ENCODE data around the gene ALG1L2.
A peak's percentile ranks its signal among the peaks of the same experiment; 100 is the strongest.
"Not testable (repeated sequence)": the region's sequence is repeated elsewhere in the genome, so short reads cannot be mapped to it uniquely, and the experiment has no call there.

ALG1L2 gene

DNA sequence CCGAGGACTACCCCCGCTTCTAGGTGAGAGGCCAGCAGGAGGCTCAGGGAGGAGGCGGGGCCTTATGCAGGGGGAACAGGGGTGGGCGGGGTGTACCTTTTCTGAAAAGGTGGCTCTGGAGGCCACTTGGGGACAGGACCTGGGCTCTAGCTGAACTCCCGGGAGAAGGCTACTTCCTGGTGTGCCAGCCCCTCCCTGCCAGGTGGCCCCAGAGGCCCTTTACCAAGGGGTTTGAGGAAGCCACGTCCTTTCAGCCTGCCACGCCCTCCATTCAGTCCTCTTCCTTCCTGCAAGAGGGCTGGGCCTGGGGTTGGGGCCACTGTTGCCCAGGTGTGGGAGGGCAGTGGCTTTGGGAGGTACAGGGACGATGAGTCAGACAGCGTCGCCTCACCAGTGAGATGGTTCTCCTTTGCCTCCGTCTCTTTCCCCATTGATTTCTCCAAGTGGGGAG is 12.9 kb downstream of the ALG1L2 start:
- DNase-seq, result not testable (repeated sequence)

DNA sequence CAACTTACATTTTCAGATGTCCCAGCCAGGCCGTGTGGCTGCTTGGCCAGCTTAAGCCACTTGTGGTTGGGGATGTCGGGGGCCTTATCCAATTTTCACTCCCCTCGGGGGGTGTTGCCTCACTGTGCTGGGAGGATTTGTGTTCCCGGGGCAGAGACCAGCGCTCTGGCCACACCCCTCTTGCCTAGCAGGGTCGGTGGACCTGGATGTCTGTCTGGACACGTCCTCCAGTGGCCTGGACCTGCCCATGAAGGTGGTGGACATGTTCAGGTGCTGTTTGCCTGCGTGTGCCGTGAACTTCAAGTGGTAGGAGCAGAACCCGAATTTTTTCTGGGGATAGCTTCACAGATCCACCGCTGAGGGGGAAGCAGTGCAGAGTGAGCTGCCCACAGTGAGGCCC is 14.2 kb downstream of the ALG1L2 start:
- DNase-seq, result not testable (repeated sequence)

DNA sequence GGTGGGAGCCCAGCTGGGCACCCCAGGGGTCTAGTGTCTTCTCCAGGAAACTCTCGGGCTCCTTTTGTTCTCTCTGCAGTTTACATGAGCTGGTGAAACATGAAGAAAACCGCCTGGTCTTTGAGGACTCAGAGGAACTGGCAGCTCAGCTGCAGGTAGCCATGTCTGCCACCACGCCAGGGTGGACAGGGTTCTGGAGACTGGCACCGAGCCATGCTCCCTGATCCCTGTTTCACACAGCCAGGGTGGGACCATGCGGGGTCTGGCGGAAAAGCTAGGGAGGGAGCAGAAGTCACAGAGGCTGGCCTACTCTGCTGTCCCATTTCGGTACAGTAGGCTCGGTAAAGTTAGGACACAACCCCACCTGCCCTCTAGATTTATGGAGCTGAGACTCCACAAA is 15.5 kb downstream of the ALG1L2 start:
- DNase-seq, result not testable (repeated sequence)

DNA sequence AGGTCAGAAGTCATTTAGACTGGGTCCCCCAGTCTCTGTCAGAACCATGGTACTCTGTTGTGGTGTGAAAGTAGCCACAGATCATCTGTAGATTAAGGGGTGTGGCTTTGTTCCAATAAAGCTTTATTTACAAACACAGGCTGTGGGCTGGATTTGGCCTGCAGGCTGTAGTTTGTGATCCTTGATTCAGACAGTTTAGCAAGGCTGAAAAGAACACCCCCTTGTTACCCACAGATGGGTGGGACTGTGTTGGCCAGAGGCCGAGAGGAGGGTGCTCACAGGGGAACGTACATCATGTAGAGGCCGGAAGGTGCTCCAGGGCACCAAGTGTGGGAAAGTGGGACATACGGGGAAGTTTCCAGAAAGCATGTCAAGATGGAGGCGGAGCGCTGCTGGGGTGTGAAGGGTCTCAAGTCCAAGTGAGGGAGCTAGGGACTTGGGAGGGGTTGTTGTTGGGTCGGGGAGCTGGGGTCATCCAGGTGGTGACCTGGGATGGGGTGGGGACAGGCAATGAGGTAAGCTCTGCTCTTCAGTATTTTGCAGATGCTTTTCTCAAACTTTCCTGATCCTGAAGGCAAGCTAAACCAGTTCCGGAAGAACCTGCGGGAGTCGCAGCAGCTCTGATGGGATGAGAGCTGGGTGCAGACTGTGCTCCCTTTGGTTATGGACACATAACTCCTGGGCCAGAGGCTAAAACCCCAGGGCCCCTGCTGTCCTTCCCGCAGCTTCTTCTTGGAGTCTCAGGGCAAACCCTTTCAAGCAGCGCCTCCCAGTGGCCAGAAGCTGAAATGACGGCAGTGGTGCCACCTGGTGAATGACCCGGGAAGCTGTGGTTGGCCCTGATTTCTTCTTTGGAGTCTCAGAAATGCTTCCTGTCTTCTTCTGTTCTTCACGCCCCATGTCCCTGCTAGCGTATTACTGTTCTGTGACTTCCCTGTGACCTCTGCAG is 16.3 kb downstream of the ALG1L2 start:
- DNase-seq, result peak; percentile 11

DNA sequence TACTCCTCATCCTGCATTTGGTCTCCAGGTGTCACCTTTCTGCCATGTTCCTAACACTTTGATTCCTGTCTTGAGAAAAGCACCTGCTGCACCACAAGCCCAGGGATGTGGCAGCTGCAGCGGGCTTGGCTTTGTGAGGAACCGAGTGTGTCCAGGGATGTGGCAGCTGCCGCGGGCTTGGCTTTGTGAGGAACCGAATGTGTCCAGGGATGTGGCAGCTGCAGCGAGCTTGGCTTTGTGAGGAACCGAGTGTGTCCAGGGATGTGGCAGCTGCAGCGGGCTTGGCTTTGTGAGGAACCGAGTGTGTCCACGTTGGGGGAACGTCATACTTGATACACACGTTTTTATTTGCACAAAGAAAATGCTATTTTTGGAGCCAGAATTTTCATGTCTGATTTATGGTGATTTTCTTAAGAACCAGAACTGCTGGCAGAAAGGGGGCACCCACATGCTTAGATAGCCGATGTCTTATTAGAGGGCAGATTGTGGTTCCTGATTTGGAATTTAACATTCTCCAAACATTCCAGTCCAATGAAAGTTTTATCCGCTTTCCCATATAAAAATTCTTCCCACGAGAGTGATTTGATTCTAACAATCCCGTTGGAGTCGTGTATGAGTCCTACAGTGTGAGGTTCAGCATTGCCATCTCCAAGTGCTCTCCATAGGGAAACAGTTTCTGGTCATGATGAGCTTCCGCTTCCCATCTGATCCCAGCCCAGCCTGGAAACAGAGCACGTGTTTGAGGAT is 17.2 kb downstream of the ALG1L2 start:
- not testable (repeated sequence) for DNase-seq

DNA sequence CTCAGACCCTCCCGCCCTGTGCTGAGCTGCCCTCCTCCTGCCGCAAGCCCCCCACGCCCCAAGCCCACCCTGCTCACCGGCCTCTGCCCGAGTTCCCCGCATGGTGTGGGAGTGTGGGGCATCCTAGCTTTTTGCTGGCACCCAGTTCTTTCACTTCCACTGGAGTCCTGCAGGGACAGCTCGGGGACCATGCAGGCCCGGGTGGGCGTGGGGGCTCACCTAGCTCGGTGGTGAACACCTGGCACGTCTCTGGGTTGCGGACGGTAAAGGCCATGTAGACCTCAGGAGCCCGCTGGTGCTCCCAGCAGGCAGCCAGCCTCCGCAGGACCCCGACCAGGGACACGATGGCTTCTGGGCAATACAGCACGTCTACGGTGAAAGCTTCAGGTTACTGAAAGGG is 20.9 kb downstream of the ALG1L2 start:
- not testable (repeated sequence) for DNase-seq

DNA sequence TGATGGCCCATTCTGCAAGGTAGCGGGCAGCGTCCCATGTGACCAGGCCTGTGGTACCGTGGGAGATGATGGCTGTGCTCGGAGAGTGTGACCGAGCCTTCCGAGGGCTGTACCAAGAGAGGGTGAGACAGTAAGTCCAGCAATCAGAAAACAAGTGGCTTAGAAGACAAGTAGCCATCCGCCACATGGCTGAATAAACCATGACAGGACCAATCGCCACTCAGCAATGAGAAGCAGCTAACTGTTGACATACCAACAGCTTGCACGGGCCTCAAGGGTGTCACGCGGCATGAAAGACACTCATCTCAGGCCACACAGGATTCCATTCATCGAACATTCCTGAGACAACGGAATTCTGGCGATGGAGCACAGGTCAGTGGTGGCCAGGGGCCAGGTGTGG is 22.6 kb downstream of the ALG1L2 start:
- not testable (repeated sequence) for DNase-seq

DNA sequence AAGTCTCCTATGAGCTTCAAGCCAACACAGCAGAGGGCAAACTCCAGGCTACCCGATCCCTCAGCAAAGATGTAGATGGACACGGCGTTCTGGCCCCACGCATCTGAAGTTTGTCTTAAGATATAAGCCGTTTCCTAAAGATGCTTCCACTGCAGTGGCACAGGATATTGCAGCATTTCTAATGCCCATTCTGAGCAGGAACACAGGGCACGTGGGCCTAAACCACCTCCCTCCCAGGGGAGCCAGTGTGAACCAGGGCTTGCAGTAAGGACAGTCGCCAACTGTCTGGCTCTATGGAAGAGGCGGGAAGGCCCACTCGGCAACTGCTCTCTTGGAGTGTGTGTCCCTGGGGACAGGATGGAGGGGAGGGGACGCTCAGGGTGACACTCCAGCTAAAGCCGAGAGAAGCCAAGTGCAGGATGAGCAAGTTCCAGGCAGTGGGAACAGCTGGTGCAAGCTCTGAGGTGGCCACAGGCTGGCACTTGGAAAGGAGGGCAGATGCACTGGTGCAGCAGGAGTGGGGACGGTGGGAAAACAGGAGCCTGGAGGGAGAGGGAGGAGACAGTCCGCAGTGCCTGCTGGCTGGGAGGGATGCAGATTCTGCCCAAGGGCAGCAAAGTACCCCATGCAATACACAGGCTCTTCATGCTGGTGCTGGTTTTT is 25.8 kb downstream of the ALG1L2 start:
- not testable (repeated sequence) for DNase-seq

DNA sequence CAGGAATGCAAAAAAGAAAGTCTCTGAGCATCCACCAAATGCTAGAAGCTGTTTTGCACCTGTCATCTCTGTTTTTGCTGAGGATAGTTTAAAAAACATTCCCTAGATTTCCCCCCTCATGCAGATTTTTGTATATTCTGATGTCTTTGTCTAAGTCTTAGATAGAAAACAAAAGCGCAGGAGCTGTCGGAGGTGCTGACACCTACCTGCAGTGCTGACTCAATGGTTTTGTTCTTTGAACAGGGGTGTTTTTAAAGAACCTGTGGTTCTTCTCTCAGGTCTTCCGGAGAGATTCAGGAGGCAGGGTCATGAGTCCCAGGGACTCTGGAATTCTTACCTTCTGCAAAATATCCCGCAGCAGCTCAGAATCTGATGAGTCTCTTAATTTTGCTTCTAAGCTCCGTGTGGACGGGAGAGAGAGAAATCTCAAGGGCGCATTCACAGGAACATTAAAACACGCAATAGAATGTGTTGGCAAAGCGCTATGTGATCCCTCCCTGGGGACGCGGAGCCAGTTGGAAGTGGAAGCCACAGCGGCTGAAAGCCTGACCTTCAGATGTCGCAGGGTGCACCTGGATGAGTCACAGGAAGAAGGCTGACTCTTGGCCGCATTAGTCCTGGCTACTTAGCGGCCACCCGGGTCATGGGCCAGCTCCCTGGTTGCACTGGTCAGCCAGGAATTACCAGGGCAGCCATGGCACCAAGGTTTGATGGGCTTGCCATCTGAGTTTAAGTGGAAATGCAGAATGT is 27.4 kb downstream of the ALG1L2 start:
- not testable (repeated sequence) for DNase-seq

DNA sequence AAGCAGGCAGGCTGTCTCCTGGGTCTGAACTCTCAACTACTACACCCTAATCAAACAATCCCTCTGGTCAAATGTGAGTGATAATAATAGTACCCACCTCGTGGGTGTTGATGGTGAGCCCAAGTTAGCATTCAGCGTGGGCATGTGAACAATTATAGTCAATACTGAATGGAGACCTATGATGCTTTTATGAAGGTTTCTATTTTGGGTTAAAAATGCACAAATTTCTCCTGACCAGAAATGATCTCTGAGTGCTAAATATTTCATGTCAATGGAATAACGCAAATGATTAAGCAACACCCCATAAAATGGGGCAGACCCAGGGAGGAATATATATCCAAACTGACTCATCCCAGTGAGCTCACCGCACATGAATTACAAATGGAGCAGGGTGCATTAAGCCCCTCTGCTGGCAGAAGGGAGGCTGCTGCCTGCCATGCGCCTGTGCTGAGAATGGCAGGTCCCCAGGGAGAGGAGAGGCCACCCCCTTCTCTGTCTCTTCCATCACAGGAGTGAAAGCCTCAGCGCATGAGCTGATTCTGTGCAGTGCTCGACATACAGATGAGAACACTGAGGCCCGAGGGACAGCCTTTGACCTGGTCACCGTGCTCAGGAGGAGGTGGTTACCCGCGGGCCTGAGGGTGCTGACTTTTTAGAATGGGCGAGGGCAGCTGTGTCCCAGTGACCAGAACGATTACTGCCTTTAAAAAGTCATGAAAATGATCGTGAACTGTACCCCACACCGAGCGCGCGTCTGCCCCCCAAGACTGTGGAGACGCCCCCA is 28.9 kb downstream of the ALG1L2 start:
- DNase-seq, result peak; percentile 4

DNA sequence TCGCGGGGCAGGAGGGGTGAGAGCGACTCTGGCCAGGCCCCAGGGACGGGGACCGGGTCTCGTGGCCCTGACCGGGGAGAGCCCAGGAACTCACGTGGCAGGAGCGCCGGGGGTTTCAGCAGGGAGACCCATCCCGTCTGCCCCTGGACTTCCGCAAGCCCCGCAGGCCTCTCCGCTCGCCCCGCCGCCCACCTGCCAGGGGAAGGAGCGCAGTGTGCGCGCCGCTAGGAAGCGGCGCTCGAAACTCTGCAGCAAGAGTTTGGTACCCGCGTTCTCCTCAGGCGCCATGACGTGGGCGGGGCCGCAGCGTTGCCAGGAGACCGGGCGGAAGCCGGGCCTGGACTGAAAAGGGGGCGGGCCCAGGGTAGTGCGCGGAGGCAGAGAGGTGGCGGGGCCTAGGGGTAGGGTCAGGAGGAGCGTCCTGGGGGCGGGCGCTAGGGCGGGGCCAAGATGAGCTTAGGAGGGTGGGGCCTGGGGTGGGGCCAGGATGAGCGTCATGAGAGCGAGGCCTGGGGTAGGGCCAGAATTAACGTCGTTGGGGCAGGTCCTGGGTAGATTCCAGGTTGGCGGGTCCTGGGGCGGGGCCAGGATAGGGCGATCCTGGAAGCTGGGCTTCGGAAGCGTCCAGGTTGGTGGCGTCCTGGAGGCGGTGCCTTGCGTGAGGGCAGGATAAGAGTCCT is 29.7 kb downstream of the ALG1L2 start:
- peak; percentile 99 for DNase-seq

DNA sequence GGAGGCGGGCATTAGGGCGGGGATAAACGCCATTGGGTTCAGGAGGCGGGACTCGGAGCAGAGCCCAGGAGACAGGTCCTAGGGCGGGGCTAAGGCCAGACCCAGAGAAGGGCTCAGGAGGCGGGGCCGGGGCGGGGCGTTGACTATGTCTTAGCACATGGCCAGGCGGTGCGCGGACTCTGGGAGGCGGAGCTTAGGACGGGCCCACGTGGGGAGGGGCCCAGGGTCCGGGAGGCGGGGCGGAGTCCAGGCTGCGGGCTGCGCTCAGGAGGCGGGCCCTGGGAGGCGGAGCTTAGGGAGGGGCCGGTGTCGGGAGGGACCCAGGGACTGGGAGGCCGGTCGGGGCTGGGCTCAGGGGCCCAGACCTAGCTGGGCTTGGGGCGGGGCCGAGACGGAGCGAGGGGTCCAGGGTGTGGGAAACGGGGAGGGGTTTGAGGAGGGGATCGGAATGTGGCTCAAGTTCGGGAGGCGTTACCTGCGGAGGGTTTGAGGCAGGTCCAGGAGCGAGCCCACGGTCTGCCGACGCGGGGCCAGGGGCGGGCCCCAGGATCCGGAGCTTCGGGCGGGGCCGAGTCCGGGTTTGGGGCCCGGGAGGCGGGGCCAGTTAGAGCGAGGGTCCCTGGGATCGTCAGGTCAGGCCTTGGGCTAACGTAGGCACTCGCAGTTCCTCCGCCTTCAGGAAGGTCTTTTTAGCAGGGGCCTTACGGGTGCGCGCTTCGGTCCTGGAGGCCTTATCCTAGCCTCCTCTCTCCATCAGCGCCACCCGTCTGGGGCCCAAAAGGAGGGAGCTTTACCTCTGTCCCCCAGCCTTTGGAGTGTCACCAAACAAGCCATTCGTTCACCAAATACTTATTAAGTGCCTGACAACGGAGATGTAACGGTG is 30.5 kb downstream of the ALG1L2 start:
- DNase-seq, result peak; percentile 99

DNA sequence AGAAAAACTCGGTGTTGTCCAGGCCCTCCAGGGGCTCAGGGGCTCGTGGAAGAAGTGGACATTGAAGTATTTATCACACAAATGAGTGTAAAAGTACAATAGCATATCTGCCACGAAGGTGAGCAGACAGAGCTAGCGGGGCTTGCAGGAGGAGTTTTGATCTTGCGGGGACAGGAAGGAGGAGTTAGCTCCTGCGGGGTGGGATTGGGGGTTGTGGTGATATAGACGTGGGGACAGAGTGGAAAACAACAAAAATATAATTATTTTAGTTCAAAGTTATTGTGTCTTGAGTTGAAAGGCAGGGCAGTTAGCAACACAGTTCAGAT is 31.1 kb downstream of the ALG1L2 start:
- not testable (repeated sequence) for DNase-seq

DNA sequence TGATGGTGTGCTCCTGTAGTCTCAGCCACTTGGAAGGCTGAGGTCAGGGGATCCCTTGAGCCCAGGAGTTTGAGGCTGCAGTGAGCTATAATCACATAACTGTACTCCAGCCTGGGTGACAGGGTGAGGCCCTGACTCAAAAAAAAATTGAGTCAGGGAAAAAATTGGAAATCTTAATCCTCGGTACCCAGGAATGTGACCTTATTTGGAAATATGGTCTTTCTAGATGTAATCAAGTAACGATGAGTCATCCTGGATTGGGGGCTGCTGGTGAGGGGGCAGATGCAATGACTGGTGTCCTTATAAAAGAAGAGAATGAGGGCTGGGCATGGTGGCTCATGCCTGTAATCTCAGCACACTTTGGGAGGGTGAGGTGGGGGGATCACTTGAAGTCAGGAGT is 33.8 kb downstream of the ALG1L2 start:
- DNase-seq, result not testable (repeated sequence)

DNA sequence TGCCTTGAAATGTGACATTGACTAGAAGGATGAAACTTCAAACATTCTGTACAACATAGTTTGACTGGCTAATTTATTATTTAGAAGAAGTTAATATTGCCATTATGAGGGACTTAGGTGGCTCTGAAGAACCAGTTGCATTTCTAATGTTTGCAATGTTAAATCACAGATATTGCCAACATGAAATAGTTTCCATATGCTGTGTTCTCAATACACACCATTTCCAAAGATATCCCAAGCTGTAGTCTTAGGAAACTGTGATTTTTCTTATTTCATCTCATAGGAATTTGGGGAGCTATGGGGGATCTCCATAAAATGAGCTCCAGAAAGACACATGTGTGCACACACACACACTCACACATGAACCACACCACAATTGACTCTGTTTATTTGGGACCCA is 36.3 kb downstream of the ALG1L2 start:
- DNase-seq, result no peak

DNA sequence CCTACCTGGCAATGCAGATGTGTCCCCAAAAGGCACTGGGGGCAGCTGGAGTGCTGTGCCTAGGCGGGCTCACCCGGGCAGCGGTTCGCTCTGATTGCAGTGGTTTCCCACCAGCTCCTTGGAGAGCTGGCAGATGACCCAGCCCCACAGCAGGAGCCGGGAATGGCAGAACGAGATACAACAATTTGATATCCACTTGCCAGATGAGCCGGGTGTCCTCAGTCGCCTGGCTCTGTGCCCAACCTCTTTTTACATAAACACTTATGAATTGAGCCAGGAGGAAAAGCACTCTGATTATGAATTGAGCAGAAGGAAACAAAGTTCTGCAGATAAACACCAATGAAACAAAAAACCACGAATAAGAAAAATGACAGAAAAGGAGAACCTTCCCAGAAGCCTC is 38.2 kb downstream of the ALG1L2 start:
- peak; percentile 82 for DNase-seq

DNA sequence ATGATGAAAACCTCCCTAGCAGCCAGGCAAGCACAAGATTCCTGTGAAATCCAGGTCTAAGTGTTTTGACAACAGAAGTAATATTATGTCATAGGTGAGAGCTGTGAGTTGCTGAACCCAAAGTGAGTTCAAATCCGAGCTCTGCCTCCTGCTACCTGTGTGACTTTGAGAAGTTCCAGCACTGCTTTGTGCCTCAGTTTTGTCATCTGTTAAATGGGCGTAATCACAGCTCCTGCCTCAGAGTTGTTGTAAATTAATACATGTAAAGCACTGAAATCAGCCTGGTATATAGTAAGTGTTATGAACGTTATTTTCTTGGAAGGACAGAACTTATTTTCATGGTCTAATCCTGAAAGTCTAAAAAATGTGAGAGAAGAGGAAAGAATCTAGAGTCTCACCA is 38.7 kb downstream of the ALG1L2 start:
- not testable (repeated sequence) for DNase-seq

DNA sequence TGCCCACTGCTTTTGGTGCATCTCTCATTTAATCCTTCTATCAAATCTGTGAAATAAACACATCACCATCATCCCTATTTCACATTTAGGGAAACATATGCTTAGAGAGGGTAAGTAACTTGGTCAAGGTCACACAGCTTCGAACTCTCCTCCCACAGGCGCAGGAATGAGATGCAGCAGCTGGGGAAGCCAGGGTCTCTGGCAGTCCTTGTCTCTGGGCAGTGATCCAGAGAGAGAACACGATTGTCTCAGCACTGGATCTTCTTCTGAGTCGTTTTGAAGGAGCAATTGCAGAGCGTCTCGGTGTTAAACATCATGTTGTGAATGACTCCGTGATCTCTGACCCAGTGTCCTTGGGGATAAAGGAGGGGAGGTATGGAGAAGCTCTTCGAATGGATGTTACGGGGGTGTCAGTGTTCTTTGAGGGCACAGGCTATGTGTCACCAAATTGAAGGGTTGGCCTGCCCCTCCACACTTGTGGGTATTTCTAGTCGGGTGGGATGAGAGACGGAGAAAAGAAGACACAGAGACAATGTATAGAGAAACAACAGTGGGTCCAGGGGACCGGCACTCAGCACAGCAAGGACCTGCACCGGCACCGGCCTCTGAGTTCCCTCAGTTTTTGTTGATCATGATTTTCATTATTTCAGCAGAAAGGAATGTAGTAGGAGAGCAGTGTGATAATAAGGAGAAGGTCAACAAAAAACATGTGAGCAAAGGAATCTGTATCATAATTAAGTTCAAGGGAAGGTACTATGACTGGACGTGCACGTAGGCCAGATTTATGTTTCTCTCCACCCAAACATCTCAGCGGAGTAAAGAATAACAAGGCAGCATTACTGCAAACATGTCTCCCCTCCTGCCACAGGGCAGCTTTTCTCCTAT is 41.5 kb downstream of the ALG1L2 start:
- not testable (repeated sequence) for DNase-seq

DNA sequence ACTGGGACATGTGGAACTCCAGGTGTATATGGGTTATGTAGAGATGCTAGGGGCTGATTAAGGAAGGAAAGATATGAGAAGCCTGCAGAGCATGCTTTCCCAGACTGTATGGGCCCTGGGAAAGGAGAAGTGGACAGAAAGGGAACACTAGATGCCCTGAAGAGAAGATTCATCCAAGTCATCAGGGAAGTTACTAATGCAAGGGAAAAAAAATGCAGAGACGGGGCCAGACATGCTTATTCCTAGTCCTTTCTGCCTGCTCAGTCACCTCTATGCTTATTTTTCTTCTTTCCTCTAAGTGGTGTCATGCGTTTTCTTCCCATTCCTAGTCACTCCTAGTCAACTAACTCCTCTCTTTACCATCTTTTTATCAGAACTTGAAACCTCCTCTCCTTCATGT is 43.8 kb downstream of the ALG1L2 start:
- DNase-seq, result not testable (repeated sequence)

All from NCI-H1105 (cell line).